ENCODE measurements around the gene MTFR1L. TPM values are rescaled to one million over a fixed set of nuclear protein-coding genes. Genes with fewer than 3 reads are reported as not detected.

The MTFR1L gene
- total and polyA plus RNA-seq, 9 of the 15 experiments (the other 6 are each of a cell fraction or from before 2014, with no cell fraction given), result 41.4 to 98.5 (median 53.7) TPM

DNA sequence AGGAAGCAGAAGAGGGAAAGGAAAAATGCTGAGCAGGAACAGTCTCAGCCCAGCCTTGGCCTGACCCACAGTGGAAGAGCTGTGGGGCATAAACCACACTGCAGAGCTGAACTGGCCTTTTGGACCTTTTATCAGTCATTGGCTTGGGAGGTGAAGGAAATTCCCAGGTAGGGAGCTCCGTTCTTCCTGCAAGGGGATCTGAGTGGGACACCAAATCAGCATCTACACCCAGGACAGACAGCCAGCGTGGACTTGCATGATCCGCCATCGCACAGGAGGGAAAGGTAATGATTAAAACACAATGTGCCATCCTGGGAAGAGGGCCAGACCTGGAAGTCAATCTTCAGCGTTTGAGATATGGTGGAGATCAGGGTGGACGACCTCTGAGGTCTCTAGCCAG, 1.2 kb upstream of the MTFR1L start (continued):
- TF ChIP-seq ZFPM2 (CRISPR knock-in tag; IDR thresholded peaks at IDR 0.05) (no peak), BCOR (IDR thresholded peaks at IDR 0.05) (no peak), SMC3 (conservative IDR thresholded peaks at IDR 0.05; ENCODE audit: insufficient read depth, low read depth, low read length) (no peak), NCOA6 (IDR thresholded peaks at IDR 0.05) (no peak), HDAC1 (IDR thresholded peaks at IDR 0.05) (no peak), ZNF23 (CRISPR knock-in tag; IDR thresholded peaks at IDR 0.05) (no peak), TRIM24 (IDR thresholded peaks at IDR 0.05) (no peak), RFX5 (IDR thresholded peaks at IDR 0.05; ENCODE audit: low read depth, low read length) (no peak), ZKSCAN3 (CRISPR knock-in tag; IDR thresholded peaks at IDR 0.05) (no peak), POLR2G (IDR thresholded peaks at IDR 0.05; ENCODE audit: low read depth, low read length) (peak; percentile 6; the same call in 1 of the 2 replicates), NCOA4 (IDR thresholded peaks at IDR 0.05; ENCODE audit: partially characterized antibody) (no peak), ZC3H11A (IDR thresholded peaks at IDR 0.05; ENCODE audit: low read depth, low read length) (no peak)
- TF ChIP-seq, protein P1, sequence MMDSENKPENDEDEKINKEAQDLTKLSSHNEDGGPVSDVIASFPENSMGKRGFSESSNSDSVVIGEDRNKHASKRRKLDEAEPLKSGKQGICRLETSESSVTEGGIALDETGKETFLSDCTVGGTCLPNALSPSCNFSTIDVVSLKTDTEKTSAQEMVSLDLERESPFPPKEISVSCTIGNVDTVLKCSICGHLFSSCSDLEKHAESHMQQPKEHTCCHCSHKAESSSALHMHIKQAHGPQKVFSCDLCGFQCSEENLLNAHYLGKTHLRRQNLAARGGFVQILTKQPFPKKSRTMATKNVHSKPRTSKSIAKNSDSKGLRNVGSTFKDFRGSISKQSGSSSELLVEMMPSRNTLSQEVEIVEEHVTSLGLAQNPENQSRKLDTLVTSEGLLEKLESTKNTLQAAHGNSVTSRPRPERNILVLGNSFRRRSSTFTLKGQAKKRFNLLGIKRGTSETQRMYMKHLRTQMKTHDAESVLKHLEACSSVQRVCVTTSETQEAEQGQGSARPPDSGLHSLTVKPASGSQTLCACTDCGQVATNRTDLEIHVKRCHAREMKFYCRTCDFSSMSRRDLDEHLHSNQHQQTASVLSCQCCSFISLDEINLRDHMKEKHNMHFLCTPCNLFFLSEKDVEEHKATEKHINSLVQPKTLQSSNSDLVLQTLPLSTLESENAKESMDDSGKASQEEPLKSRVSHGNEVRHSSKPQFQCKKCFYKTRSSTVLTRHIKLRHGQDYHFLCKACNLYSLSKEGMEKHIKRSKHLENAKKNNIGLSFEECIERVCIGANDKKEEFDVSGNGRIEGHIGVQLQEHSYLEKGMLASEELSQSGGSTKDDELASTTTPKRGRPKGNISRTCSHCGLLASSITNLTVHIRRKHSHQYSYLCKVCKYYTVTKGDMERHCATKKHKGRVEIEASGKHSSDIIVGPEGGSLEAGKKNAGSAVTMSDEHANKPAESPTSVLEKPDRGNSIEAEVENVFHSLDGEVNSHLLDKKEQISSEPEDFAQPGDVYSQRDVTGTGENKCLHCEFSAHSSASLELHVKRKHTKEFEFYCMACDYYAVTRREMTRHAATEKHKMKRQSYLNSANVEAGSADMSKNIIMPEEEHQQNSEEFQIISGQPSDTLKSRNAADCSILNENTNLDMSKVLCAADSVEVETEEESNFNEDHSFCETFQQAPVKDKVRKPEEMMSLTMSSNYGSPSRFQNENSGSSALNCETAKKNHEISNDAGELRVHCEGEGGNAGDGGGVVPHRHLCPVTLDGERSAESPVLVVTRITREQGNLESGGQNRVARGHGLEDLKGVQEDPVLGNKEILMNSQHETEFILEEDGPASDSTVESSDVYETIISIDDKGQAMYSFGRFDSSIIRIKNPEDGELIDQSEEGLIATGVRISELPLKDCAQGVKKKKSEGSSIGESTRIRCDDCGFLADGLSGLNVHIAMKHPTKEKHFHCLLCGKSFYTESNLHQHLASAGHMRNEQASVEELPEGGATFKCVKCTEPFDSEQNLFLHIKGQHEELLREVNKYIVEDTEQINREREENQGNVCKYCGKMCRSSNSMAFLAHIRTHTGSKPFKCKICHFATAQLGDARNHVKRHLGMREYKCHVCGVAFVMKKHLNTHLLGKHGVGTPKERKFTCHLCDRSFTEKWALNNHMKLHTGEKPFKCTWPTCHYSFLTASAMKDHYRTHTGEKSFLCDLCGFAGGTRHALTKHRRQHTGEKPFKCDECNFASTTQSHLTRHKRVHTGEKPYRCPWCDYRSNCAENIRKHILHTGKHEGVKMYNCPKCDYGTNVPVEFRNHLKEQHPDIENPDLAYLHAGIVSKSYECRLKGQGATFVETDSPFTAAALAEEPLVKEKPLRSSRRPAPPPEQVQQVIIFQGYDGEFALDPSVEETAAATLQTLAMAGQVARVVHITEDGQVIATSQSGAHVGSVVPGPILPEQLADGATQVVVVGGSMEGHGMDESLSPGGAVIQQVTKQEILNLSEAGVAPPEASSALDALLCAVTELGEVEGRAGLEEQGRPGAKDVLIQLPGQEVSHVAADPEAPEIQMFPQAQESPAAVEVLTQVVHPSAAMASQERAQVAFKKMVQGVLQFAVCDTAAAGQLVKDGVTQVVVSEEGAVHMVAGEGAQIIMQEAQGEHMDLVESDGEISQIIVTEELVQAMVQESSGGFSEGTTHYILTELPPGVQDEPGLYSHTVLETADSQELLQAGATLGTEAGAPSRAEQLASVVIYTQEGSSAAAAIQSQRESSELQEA (IDR thresholded peaks at IDR 0.05; ENCODE audit: low read depth), result no peak
- TF ChIP-seq, protein P2, sequence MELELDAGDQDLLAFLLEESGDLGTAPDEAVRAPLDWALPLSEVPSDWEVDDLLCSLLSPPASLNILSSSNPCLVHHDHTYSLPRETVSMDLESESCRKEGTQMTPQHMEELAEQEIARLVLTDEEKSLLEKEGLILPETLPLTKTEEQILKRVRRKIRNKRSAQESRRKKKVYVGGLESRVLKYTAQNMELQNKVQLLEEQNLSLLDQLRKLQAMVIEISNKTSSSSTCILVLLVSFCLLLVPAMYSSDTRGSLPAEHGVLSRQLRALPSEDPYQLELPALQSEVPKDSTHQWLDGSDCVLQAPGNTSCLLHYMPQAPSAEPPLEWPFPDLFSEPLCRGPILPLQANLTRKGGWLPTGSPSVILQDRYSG (tag; conservative IDR thresholded peaks at IDR 0.05; ENCODE audit: low read depth), result no peak
- TF ChIP-seq, protein P3, sequence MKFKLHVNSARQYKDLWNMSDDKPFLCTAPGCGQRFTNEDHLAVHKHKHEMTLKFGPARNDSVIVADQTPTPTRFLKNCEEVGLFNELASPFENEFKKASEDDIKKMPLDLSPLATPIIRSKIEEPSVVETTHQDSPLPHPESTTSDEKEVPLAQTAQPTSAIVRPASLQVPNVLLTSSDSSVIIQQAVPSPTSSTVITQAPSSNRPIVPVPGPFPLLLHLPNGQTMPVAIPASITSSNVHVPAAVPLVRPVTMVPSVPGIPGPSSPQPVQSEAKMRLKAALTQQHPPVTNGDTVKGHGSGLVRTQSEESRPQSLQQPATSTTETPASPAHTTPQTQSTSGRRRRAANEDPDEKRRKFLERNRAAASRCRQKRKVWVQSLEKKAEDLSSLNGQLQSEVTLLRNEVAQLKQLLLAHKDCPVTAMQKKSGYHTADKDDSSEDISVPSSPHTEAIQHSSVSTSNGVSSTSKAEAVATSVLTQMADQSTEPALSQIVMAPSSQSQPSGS (CRISPR knock-in tag; IDR thresholded peaks at IDR 0.05), result no peak
- TF ChIP-seq, protein P4, sequence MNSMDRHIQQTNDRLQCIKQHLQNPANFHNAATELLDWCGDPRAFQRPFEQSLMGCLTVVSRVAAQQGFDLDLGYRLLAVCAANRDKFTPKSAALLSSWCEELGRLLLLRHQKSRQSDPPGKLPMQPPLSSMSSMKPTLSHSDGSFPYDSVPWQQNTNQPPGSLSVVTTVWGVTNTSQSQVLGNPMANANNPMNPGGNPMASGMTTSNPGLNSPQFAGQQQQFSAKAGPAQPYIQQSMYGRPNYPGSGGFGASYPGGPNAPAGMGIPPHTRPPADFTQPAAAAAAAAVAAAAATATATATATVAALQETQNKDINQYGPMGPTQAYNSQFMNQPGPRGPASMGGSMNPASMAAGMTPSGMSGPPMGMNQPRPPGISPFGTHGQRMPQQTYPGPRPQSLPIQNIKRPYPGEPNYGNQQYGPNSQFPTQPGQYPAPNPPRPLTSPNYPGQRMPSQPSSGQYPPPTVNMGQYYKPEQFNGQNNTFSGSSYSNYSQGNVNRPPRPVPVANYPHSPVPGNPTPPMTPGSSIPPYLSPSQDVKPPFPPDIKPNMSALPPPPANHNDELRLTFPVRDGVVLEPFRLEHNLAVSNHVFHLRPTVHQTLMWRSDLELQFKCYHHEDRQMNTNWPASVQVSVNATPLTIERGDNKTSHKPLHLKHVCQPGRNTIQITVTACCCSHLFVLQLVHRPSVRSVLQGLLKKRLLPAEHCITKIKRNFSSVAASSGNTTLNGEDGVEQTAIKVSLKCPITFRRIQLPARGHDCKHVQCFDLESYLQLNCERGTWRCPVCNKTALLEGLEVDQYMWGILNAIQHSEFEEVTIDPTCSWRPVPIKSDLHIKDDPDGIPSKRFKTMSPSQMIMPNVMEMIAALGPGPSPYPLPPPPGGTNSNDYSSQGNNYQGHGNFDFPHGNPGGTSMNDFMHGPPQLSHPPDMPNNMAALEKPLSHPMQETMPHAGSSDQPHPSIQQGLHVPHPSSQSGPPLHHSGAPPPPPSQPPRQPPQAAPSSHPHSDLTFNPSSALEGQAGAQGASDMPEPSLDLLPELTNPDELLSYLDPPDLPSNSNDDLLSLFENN (IDR thresholded peaks at IDR 0.05; ENCODE audit: low read depth in 2 of 2, low read length in 2 of 2), result no peak
